Suppressor macrophage treated with lipopolysaccharide for 4 hours (primary cell): ENCODE results near the gene PDE1A.

Source experiments
- DNase-seq: peaks from one replicate; pipeline ENCODE4 v3.0.0-alpha.2; 2020

The PDE1A gene

DNA sequence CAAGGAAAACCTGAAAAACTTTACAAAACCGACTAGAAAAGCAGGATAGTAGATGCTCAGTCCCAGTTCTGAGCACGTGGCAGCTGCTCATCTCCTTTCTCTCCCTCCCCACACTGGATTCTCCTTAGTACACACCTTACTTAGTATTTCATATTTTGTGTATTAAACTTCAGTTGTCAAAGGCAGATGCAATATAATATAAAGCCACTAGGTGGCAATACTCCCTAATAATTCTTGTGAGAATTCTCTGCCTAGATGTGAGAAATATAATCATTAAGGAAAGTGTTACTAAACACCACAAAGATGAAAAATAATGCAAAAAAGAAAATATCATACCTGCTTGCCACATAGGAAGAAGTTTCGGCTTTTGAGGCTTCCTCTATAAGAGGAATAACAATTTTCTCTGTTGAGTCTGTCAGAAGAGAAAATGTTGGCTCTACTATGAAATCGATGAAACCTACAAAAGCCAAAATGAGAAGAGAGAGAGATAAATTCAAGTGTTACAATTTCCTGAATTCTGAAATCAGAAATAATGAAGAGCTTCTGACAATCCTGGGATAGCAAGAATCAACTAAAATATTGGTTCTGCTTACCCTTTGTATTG, 240.6 kb downstream of the PDE1A start:
- peak; percentile 73 for DNase-seq

DNA sequence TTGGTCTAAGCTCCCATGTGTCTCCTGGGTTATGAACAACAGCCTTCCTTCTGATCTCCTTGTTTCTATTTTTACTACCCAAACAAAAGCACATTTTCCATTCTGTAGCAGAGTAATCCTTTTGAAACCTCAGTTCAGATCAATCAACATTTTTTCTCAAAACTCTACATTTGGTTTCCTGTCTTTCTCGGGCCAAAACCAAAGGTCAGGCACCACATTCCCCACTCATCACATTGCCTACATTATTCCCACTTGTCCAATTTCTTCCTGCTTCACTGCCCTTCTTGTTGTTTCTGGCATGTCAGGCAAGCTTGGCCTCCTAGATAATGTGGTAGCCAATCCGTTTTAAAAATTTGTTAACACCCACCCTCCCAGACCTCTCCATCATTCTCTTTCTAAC, 244.4 kb downstream of the PDE1A start:
- DNase-seq = no peak

DNA sequence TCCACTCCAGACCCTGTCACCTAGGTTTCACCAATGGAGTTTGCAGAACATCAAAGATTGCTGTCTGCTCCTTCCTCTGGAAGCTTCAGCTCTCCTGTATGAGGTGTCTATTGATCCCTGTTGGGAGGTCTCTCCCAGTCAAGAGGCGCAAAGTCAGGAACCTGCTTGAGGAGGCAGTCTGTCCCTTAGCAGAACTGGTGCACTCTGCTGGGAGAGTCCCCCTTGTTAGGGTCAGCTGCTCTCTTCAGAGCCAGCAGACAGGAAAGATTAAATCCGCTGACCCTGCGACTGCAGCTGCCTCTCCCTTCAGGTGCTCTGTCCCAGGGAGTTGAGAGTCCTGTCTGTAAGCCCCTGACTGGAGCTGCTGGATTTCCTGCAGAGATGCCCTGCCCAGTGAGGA, 245.5 kb downstream of the PDE1A start:
- no peak for DNase-seq

DNA sequence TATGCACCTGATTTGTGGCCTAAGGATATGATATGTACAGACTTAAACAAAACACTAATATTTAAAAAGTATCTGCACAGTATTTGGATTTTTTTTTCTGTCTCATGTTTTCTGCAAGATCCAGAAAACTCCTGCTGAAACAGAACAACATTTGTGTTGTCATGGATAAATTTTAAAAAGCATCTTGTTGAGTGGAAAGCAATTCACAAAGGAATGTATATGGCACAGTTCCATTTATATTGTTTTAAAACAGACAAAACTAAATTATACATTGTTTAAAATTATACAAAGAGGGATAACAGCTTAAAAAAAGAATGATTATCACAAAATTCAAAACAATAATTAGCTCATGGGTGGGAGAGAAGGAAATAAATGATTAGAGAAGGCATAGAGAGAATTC, 247.7 kb downstream of the PDE1A start:
- no peak for DNase-seq

DNA sequence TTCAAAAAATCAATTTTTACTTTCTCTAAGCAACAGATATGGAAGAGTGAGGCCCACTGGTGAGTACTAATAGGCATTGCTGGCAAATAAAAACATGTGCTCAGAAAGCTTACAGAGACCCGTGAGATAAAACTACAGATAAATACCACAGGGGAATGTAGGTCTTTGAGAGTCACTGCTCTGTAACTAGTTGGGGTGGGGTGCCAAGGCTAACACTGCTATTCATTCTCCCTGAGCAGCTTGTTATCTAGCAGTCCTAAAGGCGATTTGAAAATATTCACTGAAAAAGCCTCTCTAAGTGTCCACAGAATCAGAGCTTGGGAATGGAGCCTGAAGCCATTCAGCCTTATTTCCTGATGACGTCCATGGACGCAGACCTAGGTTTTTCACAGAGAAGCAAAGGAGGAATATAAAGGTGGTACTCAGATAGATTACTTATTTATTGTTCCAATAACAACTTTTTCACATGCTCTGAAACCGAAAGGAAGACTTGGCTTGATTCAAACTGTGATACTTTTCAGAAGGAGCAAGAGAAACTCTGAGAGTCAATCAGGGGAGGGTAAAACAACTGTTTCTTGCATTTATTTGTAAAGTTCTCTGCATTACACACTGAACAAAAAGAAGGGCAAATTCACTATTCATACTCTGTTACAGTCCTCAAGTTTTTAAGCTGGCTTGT, 252.8 kb downstream of the PDE1A start:
- no peak for DNase-seq

DNA sequence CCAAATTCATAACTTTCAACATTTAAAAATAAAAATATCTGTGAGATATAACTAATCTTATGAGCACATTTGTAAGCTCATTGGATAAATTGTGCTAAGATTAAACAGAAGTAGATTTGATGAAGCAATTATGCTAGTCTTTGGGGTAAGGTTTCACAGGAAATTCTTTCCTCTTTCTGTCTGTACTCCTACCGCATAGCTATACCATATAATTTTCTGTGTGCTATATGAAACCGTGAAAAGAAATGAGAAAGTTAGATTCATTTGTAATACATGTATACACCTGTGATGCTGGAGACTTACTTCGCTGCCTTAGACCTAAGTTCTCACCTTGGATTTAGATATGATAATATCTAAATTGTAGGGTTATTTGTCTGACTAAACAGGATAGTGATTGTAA, 256.5 kb downstream of the PDE1A start:
- DNase-seq = no peak

DNA sequence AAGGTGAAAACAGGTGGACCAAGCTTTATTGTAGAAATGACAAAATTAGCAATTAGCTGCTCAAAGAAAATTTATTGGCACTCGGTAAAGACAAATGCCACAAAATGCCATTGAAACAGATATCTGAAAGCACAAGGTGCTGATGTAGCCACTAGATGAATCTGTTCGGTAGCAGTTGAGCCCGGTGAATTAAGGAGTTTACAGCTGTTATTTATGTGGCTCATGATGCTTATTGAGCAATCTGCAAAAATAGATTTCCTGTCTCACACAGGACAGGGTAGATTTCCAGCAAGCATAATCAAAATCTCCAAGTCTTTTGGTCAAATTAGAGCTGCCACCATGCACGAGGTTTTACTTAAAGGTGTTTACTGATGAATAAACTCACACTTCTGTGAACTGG, 259.0 kb downstream of the PDE1A start:
- DNase-seq = no peak

DNA sequence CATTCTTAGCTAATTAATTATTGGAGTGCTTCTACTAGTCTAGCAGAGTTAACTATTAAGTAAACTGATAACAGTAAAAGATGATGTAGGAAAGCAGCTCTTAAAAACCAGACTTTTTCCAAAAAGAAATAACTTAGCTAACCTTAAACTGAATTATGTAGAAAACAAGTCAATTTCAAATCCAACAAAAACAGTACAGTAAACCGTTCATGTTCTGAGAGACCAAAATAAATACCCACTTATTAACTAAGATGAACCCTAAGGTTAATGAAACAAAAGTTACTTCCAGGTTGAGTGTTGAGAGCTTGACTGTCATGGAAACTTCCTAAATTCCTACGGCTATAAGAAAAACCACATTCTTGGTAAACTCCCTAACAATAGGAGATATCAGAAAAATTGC, 260.0 kb downstream of the PDE1A start:
- DNase-seq = no peak

DNA sequence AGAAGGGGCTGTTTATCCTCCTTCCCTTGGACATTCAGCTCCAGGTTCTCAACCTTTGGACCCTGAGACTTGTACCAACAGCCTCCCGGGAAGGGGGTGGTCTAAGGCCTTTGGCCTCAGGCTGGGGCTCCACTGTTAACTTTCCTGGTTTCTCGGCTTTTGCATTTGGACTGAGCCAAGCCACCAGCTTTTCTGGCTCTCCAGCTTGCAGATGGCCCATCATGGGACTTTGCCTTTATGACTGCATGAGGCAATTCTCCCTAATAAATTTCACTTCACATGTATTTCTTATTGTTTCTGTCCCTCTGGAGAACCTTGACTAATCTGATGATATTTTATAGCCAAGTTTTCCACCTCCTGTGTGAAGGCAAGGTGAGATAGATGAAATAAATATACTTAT, 260.4 kb downstream of the PDE1A start:
- no peak for DNase-seq

DNA sequence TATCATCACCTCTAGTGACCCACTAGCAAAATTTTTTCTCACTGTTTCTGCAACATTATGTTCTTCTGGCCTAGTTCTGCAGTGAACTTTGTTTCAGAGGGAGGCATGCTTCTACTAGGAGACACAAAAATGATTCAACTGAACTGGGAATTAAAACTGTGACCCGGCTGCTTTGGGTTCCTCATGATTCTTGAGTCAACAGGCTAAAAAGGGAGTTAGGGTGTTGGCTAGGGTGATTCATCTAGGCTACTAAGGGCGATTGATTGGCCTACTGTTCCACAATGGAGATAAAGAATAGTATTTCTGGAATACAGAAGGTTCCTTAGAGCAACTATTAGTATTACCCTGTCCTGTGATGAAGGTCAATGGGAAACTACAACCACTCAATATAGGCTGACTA, 261.6 kb downstream of the PDE1A start:
- no peak for DNase-seq

DNA sequence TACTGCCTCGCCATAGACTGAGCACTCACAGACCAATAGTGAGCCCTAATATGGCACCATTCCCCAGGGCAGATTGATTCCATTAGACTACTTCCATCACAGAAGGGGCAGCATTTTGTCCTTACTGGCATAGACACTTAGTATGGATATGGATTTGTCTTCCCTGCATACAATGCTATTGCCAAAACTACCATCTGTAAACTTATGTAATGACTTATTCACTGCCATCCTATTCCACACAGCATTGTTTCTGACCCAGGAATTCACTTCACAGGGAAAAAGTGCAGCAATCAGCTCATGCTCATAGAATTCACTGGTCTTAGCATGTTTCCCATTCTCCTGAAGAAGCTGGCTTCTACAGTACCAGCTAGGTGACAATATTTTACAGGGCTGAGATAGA, 262.1 kb downstream of the PDE1A start:
- DNase-seq = no peak

DNA sequence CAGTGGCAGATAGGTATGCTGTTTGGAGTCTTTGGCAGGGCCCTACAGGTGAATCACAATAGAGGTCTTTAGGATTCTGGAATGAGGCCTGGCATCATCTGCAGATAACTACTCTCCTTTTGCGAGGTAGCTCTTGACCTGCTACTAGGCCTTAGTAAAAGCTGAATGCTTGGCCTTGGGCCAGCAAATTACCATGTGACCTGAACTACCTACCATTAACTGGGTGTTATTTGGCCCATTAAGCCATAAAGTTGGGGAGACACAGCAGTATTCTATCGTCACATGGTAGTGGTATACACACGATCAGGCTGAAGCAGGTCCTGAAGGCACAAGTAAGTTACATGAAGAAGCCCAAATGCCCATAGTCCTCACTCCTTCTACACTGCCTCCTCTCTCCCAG, 263.0 kb downstream of the PDE1A start:
- DNase-seq = no peak

DNA sequence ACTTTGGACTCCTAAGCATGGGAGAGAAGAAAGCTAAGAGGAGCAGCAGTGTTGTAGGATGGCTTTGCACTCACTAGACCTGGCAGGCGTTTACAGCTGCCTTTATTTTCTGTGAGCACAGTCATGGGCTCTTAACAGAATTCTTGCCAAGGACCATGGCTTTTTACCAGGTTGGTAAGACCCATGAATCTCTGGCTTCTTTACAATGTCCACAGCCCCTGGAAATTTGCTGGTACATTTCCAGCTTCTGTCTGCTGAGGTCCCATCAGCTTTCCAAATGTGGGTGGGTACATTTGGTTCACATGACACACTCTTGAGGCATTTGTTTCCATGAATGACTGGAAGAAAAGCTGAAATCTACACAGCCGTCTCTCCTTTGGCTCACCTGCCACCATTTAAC, 278.5 kb downstream of the PDE1A start:
- DNase-seq = no peak

DNA sequence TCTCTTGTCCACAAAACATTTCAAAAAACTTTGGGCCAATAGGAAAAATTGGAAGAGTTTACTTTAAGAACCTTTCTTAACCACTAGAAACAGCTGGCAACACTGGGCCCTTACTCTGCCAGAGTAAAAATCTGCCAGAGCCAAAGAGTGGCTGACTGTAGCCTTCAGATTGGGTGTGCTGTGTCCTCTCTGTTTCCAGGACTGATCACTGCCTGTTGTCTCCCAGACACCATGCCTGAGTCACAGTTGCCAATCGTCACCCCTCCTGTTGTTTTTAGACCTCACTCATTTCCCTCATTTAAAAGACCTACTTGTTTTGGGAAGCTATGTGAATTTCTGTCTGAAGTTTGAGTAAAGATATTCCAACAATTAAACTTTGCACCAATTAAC, 282.1 kb downstream of the PDE1A start:
- no peak for DNase-seq

DNA sequence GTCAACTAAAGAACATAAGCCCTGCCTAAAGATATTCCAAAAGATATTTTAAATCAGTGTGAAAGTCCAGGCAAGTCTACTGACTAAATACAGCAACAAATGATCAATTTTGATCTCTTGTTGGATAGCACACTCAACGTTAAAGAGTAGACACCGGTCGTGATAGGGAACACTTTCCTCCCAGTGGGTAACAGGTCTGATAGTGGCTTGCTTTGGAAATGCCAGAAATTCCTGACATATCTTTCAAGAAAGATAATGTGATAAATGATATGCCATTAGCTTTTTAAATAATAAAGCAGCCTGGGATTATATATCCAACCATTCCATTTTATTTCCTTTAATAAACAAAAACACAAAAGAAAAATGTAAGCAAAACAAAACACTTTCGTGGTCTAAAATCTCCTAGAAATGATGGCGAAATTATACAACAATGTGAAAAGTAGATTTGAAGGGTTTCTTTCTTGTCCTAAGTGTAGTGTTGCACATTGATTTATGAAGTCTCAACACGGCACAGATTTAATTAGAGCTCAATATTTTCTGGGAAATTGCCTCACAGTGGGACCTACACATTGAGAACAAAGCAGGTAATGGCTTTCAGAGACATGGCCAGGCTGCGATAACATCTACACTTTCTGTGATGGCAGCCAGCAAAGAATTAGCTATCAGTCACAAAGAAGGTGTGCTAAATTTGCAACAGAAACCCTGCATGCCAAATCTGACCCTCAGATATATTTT, 282.6 kb downstream of the PDE1A start:
- no peak for DNase-seq

DNA sequence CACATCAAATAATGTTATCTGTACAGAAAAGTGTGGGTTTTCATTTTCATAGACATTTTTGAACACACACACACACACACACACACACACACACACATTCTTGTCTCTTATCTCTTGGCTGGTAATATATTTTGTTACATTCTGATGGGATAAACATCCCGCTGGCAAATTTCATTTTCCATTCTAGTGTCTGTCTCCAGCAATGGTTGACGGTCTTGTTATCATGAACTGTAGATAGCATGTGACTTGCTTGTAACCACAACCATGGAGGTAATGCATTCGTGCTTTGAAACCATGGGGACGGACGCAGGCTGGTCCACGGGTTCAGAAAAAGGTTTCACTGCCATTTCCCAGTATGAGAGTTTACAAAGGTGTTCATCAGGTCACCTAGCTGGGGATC, 284.8 kb downstream of the PDE1A start:
- DNase-seq = no peak

DNA sequence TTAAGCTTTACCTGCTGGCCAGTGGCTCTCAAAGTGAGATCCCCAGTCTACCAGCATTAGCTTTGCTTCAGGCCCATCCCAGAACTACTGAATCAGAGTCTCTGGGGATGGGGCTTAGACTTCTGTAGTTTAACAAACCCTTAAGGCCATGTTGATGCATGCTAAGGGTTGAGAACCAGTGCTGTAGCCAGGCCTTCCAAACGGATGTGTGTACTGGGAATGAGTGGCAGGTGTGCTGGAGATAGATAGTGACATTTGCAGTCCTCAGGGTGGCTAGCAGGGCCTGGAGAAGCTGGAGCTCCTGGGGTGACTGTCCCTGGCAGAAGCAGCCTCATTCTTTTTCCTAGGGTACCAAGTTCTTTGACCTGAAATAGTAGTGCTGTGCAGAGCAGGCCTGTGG, 292.6 kb downstream of the PDE1A start:
- no peak for DNase-seq

DNA sequence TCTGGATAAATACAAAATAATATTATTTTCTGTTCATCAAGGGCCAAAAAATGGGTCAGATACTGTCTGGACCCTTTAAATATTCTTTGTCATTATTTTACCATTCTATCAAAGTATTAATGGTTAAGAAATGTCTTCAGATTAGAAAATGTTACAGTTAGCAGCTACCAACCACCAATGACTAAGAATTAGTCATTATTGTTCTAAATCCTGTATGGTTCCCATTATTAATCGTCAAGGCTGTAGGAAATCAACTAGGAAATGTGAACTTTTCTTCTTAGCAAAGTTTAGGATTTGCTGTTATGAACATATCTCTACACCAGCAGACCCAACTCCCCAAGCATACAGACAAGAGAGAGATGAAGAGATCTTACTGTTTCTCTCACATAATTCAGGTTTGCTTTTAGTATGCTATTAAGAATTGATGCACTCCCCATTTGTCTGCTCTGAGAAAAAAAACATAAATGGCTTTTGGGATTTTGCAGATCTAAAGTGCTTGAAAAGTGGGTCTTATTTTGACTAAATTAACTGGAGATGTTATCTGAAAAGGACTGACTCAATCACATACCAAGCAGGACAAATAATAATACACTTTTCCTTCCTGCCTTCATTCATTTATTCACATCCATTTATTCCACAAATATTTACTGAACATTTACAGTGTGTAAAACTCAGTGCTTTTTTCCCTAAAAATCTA, 293.5 kb downstream of the PDE1A start:
- no peak for DNase-seq

DNA sequence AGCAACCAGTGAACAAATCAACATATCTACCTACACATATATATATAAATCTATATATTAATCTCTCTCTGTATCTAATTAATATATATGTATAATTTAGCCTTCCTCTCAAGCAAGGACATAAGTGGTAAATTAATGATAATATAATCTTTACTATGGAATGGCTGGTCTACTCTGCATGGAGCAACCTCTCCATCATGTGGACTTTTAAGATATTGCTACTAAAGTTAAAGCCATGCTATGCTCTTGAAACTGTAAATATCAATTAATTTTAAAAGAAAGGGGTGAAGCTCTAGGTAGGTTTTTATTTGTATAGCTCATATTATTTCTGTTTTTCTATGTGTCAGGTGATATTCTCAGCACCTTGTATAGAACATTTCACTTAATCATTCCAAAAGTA, 294.2 kb downstream of the PDE1A start:
- DNase-seq = no peak

DNA sequence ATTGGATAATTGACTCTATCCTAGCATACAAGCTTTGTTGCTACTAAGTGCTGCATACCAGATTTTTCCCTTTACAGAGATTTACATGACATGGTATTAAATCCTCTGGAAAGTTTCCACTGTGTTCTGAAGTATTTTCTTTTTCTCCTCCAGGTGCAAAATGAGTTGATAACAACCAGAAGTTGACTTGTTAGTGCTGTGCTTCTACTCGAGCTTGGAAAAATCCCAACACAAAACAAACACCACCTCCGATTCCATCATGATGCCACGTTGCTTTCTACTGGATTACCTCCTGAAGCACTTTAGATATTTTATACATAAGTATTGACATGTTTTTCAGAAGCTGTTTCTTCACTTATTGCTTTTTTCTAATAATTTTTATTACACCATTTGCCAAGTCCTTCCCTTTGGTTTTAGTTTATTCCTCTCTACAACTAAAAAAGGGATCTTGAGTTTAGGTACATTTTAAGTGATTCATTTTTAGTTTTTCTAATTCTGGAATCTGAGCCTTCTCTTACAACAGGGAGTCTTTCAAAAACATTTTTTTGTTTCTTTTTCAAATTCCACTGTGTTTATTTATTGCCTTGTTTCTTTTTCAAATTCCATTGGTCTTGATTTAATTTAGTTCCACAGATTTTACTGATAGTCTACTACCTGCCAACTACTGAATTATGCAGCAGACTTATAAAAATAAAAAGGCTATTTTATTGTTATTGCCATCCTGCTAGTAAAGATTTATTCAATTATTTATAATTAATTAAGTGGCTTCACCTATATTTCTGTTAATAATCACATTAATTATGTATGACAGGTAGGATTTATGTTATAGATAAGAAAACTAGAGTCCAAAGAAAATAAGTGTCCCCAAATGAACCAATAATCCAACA, 297.8 kb downstream of the PDE1A start:
- no peak for DNase-seq

DNA sequence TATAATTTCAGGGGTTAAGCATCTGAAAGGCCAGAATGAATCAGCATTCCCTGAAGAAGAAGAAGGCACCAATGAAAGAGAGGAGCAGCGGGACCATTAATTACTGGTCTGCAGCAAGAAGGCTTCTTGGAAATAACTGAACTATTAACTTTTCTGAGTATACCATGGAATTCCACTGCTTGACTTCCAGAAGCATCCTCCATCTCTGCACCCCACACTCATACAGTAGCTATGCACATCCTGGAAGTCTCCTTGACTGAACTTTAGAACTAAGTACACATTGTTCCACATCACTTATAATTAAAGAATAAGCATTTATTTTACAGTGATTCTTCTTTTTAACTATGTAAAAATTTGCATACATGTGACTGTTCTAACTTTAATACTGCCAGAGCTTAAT, 309.6 kb downstream of the PDE1A start:
- no peak for DNase-seq

DNA sequence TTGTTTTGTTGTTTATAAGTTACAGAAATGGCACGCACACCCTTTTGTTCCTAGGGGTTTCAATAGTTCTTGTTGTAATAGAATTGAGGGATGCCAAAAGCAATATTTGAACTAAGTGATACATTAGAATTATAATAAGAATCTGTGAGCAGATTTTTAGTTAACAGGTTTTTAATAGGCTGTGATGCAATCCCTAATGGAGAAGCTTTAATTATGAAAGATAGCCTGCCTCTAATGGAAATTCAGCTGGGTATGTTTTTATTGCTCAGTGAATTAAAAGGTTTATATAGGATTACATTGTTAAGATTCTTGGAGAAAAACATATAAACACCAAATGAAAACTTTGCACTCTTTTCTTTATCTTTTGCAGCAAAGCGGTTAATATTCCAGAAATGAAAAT, 310.1 kb downstream of the PDE1A start:
- DNase-seq = no peak

DNA sequence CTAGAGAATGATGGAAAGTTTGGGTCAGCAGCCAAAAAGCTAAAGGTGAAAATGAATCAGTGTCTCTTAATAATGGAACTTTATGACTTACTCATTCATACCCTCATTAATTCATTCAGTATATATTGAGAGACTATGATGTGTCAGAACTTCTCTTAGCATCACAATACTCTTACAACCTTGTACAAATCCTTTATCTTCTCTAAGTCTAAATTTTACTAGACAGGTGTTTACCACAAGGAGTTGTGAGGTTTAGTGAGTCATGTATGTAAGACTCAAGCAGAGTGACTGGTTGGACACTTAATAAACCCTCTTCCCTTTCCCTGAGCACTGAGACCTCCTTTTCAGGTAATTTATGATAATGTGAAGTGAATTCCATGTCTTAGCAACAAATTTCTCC, 311.6 kb downstream of the PDE1A start:
- no peak for DNase-seq
